ENCODE measurements around the gene ERN1. TPM values are rescaled to one million over a fixed set of nuclear protein-coding genes. Genes with fewer than 3 reads are reported as not detected.
A peak's percentile ranks its signal among the peaks of the same experiment; 100 is the strongest.

The ERN1 gene
- total RNA-seq, 1 experiment from 2014 or later: 6.5 TPM

DNA sequence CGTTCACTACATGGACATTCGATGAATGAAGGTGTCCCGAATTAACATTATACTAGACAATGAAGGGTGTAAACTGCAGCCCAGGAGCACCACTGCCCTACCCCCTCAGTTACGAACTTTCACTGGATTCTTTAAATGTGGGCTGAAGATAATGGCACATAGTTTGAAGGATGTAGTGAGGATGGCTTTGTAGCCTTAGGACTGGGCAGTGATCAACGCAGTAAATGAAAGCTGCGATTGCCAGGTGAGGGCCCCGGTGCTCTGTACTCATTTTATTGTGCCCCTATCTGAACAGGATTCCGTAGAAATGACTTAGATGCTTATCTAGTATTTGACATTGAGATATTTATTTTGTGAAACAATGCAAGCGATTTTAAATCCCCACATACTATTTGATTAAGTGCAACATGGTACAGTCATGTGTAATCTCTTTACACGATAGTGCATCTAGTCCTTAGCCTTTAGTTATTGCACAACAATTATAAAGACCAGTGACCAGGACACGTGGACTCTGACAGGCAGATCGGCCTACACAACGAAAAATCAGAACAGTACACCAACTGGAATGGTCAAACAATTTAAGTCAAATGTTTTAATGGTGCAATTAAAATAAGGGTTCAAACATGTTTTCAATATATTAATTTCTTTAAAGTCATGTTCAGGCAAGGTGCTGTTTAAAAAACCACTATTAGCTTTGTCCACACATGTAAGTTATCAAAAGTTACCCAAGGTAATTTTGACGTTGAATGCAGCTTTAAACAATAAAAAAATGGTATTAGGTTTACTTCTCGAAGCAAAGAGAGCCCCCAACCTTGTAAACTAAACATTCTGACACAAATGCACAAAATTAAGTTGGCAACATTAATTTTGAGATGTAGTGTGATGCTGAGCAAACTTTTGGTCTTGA, 17.4 kb upstream of the ERN1 start:
- H3K4me3 Mint-ChIP-seq: no peak overlapping the region; the same call in 1 of the 2 replicates
- TF ChIP-seq ZNF121 (CRISPR knock-in tag; IDR thresholded peaks at IDR 0.05) (no peak), E2F4 (CRISPR knock-in tag; IDR thresholded peaks at IDR 0.05; ENCODE audit: borderline replicate concordance, low read depth) (no peak), SMAD3 (CRISPR knock-in tag; IDR thresholded peaks at IDR 0.05; ENCODE audit: borderline replicate concordance) (0 out of 2 replicates have a peak, but pooled peaks have one; percentile 15), ETV6 (CRISPR knock-in tag; IDR thresholded peaks at IDR 0.05) (peak; percentile 73; the same call in 1 of the 2 replicates), FOXJ3 (CRISPR knock-in tag; IDR thresholded peaks at IDR 0.05; ENCODE audit: borderline replicate concordance) (no peak), ZNF532 (CRISPR knock-in tag; IDR thresholded peaks at IDR 0.05; ENCODE audit: borderline replicate concordance) (no peak; the same call in 1 of the 2 replicates), OVOL2 (CRISPR knock-in tag; IDR thresholded peaks at IDR 0.05; ENCODE audit: borderline replicate concordance) (no peak), PRRX2 (CRISPR knock-in tag; IDR thresholded peaks at IDR 0.05) (peak; percentile 98), E2F1 (CRISPR knock-in tag; IDR thresholded peaks at IDR 0.05) (no peak), SP1 (CRISPR knock-in tag; conservative IDR thresholded peaks at IDR 0.05) (no peak), CBFB (CRISPR knock-in tag; IDR thresholded peaks at IDR 0.05; ENCODE audit: low read depth) (no peak), GABPB1 (CRISPR knock-in tag; IDR thresholded peaks at IDR 0.05) (peak; percentile 33; the same call in 1 of the 2 replicates), TCF7 (CRISPR knock-in tag; IDR thresholded peaks at IDR 0.05; ENCODE audit: low read depth) (no peak), NFATC4 (CRISPR knock-in tag; IDR thresholded peaks at IDR 0.05) (peak; percentile 97)
- TF ChIP-seq, protein P1, sequence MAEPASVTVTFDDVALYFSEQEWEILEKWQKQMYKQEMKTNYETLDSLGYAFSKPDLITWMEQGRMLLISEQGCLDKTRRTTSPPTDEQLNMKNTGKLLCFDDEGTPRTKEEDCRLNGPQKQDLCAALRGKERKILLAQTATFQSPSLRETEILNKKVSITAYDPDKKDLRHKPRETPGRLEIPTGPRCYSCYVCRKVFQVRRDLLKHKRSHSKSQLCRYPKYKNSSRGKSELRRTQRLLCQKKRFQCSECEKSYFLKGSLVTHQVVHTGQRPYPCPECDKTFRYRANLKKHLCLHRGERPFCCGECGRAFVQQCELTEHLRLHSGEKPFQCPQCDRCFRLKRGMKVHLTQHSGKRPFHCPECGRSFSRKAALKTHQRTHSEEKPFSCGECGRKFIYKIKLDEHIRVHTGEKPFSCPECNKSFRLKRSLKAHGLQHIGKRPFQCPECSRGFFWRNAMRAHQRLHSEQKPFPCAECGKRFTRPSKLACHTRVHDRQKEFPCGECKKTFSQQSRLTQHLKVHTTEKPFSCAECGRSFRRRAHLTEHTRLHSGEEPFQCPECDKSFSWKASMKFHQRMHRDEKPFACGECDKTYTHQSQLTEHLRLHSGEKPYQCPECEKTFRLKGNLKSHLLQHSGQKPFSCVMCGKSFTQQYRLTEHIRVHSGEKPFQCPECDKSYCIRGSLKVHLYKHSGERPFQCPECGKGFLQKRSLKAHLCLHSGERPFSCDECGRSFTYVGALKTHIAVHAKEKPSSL (CRISPR knock-in tag; conservative IDR thresholded peaks at IDR 0.05): peak; percentile 32
- TF ChIP-seq, protein P2, sequence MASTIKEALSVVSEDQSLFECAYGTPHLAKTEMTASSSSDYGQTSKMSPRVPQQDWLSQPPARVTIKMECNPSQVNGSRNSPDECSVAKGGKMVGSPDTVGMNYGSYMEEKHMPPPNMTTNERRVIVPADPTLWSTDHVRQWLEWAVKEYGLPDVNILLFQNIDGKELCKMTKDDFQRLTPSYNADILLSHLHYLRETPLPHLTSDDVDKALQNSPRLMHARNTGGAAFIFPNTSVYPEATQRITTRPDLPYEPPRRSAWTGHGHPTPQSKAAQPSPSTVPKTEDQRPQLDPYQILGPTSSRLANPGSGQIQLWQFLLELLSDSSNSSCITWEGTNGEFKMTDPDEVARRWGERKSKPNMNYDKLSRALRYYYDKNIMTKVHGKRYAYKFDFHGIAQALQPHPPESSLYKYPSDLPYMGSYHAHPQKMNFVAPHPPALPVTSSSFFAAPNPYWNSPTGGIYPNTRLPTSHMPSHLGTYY (CRISPR knock-in tag; IDR thresholded peaks at IDR 0.05): peak; percentile 96
- TF ChIP-seq, protein P3, sequence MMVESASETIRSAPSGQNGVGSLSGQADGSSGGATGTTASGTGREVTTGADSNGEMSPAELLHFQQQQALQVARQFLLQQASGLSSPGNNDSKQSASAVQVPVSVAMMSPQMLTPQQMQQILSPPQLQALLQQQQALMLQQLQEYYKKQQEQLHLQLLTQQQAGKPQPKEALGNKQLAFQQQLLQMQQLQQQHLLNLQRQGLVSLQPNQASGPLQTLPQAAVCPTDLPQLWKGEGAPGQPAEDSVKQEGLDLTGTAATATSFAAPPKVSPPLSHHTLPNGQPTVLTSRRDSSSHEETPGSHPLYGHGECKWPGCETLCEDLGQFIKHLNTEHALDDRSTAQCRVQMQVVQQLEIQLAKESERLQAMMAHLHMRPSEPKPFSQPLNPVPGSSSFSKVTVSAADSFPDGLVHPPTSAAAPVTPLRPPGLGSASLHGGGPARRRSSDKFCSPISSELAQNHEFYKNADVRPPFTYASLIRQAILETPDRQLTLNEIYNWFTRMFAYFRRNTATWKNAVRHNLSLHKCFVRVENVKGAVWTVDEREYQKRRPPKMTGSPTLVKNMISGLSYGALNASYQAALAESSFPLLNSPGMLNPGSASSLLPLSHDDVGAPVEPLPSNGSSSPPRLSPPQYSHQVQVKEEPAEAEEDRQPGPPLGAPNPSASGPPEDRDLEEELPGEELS (CRISPR knock-in tag; IDR thresholded peaks at IDR 0.05): no peak
- TF ChIP-seq, protein P4, sequence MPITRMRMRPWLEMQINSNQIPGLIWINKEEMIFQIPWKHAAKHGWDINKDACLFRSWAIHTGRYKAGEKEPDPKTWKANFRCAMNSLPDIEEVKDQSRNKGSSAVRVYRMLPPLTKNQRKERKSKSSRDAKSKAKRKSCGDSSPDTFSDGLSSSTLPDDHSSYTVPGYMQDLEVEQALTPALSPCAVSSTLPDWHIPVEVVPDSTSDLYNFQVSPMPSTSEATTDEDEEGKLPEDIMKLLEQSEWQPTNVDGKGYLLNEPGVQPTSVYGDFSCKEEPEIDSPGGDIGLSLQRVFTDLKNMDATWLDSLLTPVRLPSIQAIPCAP (CRISPR knock-in tag; IDR thresholded peaks at IDR 0.05): 0 out of 2 replicates have a peak, but pooled peaks have one; percentile 40
- TF ChIP-seq, protein P5, sequence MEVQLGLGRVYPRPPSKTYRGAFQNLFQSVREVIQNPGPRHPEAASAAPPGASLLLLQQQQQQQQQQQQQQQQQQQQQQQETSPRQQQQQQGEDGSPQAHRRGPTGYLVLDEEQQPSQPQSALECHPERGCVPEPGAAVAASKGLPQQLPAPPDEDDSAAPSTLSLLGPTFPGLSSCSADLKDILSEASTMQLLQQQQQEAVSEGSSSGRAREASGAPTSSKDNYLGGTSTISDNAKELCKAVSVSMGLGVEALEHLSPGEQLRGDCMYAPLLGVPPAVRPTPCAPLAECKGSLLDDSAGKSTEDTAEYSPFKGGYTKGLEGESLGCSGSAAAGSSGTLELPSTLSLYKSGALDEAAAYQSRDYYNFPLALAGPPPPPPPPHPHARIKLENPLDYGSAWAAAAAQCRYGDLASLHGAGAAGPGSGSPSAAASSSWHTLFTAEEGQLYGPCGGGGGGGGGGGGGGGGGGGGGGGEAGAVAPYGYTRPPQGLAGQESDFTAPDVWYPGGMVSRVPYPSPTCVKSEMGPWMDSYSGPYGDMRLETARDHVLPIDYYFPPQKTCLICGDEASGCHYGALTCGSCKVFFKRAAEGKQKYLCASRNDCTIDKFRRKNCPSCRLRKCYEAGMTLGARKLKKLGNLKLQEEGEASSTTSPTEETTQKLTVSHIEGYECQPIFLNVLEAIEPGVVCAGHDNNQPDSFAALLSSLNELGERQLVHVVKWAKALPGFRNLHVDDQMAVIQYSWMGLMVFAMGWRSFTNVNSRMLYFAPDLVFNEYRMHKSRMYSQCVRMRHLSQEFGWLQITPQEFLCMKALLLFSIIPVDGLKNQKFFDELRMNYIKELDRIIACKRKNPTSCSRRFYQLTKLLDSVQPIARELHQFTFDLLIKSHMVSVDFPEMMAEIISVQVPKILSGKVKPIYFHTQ (CRISPR knock-in tag; IDR thresholded peaks at IDR 0.05): peak; percentile 93

More for the DNA sequence above, 17.4 kb upstream of the ERN1 start:
- CTCF ChIA-PET: interaction anchor here (1.4 to 3.5 kb wide), 3 partner anchors 84 to 255 kb away, joined by 3 to 27 read pairs (median 11); no protein-coding TSS in a partner anchor
- POLR2A ChIA-PET: interaction anchor here (0.6 to 1.3 kb wide), 3 partner anchors 9 to 440 kb away, joined by 3 to 6 read pairs (median 3); no protein-coding TSS in a partner anchor
- peaks cover 23% of the 10 kb centered on the region for H3K4me1 Mint-ChIP-seq
- ATAC-seq (peak; percentile 21), DNase-seq (ENCODE audit: low spot score) (no peak)
- peaks cover 17% of the 10 kb centered on the region for H3K36me3 Mint-ChIP-seq
- H3K27ac Mint-ChIP-seq: no peak overlapping the region
- no peaks in the 10 kb centered on the region for H3K27me3 Mint-ChIP-seq (ENCODE audit: low read depth)
- H3K9me3 Mint-ChIP-seq: no peaks in the 10 kb centered on the region

All from WTC11 (cell line).